Activated naive CD8-positive, alpha-beta T cell treated with anti-CD3 and anti-CD28 coated beads, Interleukin-2, amount 10 ng/mL, durations not matched to agents 7 days and 5 days (primary cell): Measurements from ENCODE around the gene CRTAC1. TPM values are rescaled to one million over a fixed set of nuclear protein-coding genes. Genes with fewer than 3 reads are reported as not detected.

Experiments used
- ATAC-seq: fragments of 150-1000 bp; cut with Tn5 transposase; one replicate; pipeline ENCODE4 v1.10.0; 2021; ENCODE audit warnings: low read depth, moderate library complexity
- POLR2A ChIA-PET: fragments of 350-600 bp; sonication (Branson Sonifier 250); formaldehyde crosslinking; loops from one replicate; lab custom pipeline; 2021; ENCODE audit warnings: antibody characterized with exemption; lab: Charles Lee
- DNase-seq: peaks from one replicate; pipeline ENCODE4 v3.0.0; 2021
- H3K27ac Mint-ChIP-seq: one replicate; pipeline ENCODE4 v1.8.0; 2022; ENCODE audit warnings: mild to moderate bottlenecking, mixed read lengths
- H3K27me3 Mint-ChIP-seq: one replicate; pipeline ENCODE4 v1.8.0; 2022; ENCODE audit warnings: mild to moderate bottlenecking, moderate library complexity, mixed read lengths
- H3K36me3 Mint-ChIP-seq: one replicate; pipeline ENCODE4 v1.8.0; 2021; ENCODE audit warnings: mild to moderate bottlenecking, mixed read lengths
- H3K4me1 Mint-ChIP-seq: one replicate; pipeline ENCODE4 v1.8.0; 2021; ENCODE audit warnings: mixed read lengths
- H3K4me3 Mint-ChIP-seq: one replicate; pipeline ENCODE4 v1.8.0; 2022; ENCODE audit warnings: mild to moderate bottlenecking, moderate library complexity, mixed read lengths
- H3K9me3 Mint-ChIP-seq: one replicate; pipeline ENCODE4 v1.8.0; 2021; ENCODE audit warnings: mixed read lengths
- total RNA-seq, 2 experiments: library from RNA; stranded (reverse); gene quantifications; one replicate each; pipeline ENCODE4 v1.2.3, GENCODE V29; 2021

Gene CRTAC1
- total RNA-seq, 2 experiments from 2014 or later: not detected

DNA sequence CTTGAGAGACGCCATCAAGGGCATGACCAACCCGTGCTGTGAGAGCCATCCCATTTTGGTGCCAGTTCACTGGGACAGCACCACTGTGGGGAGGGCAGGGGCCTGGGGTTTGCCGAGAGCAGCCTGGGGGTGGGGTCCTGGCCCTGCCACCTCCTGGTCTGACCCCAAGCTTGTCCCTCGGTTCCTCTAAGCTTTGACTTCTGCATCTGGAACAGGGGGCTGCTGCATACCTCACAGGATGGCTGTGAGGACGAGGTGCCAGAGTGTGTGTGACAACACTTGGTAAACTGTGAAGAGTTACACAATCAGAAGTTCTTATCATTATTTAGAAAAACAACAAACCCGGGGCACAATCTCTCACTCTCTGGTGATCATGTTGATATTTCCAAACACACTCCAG, 89.9 kb downstream of the CRTAC1 start:
- no peaks in the 10 kb centered on the region for H3K36me3 Mint-ChIP-seq
- no peak overlapping the region for H3K27ac Mint-ChIP-seq

DNA sequence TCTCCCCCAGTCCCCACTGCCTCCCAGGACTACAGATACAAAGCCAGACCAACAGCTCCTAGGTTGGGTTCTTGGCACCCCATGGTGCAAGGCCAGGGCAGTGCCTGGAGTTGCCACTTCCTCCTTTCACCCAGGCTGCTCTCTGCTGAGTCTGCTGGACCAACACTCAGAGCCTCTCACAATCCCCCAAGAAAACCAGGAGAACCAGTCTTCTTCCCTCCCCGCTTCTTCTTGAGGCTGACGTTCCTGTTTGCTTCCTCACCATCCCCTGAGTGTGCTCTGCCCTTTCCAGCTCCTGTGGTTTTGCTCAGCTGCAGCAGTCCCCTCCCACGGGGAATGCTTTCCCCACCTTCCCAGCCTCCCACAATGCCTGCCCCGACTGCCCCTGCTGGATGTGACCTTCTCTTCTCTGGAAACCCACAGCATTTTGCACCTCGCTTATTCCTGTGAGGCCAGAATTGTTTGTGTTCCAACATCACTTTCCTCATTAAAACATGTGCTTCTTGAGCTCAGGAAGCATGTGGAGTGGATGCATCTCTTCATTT, 90.9 kb downstream of the CRTAC1 start:
- POLR2A ChIA-PET: no interaction called here
- DNase-seq (no peak), ATAC-seq (no peak)
- H3K4me3 Mint-ChIP-seq: no peak overlapping the region
- H3K27ac Mint-ChIP-seq: no peak overlapping the region
- peaks cover 4% of the 10 kb centered on the region for H3K9me3 Mint-ChIP-seq
- H3K27me3 Mint-ChIP-seq: peaks cover 10% of the 10 kb centered on the region
- H3K36me3 Mint-ChIP-seq: no peaks in the 10 kb centered on the region
- H3K4me1 Mint-ChIP-seq: peaks cover 3% of the 10 kb centered on the region

More for the DNA sequence above, 89.9 kb downstream of the CRTAC1 start:
- H3K4me1 Mint-ChIP-seq: peaks cover 3% of the 10 kb centered on the region
- ATAC-seq (no peak), DNase-seq (no peak)
- H3K4me3 Mint-ChIP-seq: no peak overlapping the region
- H3K27me3 Mint-ChIP-seq: peaks cover 12% of the 10 kb centered on the region
- H3K9me3 Mint-ChIP-seq: peaks cover 8% of the 10 kb centered on the region
- POLR2A ChIA-PET: no interaction called here

DNA sequence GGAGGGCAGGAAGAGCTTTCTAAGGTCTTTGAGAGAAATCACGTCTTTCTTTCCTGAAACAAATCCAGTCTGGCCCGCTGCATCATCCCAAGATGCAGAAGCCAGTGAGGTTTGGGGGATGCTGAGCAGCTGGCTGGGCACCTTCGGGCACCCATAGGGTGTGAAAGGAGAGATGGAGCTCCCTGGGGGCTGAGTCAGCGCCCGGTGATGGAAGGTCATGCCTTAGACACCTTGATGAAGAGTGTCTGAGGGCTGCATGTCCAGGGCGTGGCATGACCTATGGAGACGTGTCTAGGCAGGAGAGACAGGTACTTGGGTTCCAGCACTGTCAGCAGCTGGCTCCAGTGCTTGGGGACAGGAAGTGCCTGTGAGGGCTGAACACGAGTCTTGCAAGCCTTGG, 92.5 kb downstream of the CRTAC1 start:
- no peak overlapping the region for H3K27ac Mint-ChIP-seq
- H3K36me3 Mint-ChIP-seq: no peaks in the 10 kb centered on the region
- no peak overlapping the region for H3K4me3 Mint-ChIP-seq
- H3K27me3 Mint-ChIP-seq: peaks cover 13% of the 10 kb centered on the region
- H3K9me3 Mint-ChIP-seq: peaks cover 1% of the 10 kb centered on the region
- peaks cover 3% of the 10 kb centered on the region for H3K4me1 Mint-ChIP-seq
- POLR2A ChIA-PET: no interaction called here
- no peak for DNase-seq
- ATAC-seq: no peak

DNA sequence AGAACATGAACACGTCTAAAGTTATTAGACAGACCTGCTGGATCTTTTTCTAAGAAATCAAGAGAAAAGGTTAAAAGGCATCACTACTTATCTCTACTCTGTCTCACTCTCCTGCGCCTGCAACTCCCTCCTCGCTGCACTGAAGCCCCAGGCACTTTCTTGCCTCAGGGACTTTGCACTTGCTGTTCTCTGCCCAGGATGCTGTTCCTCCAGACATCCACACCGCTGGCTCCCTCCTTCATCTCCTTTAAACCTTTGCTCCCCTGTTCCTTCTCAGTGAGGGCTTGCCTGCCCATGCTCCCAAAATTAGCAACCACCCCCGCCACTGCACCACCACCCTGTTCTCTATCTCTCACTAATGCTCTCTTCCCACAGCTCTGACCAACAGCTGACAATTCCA, 93.4 kb downstream of the CRTAC1 start:
- POLR2A ChIA-PET: no interaction called here
- Mint-ChIP-seq H3K27ac (no peak overlapping the region), H3K36me3 (no peaks in the 10 kb centered on the region), H3K27me3 (peaks cover 13% of the 10 kb centered on the region), H3K4me1 (peaks cover 3% of the 10 kb centered on the region), H3K4me3 (no peak overlapping the region), H3K9me3 (no peaks in the 10 kb centered on the region)
- DNase-seq (no peak), ATAC-seq (no peak)

GRCh38 chr10:97936126-97936525, 94.3 kb downstream of the CRTAC1 start:
- ATAC-seq: no peak
- no peak overlapping the region for H3K4me3 Mint-ChIP-seq

DNA sequence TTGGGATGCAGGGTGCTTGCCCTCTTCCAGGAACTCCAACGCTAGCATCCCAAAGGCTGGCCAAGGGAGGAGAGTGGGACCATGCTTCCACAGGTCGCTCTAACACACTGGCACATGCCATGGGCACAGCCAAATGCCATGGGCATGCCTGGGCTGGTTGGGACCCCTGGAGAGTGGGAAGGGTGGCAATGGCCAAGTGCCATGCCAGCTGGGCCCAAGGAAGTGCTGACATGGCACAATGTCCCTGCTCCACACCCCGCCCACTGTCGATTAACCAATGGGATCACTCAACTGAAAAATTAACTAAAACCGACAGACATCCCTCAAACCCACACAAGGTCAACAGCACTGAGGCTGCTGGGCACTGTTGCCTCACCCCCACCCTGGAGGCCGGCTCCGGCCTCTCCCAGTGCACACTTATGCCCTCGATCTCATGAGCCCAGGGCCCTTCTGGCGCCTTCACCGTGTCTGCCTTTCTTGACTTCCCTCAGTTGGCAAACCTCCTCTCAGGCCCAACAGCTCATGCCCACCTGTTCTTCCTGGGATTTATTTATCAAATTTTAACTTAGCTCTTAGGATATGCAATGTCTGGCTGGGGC, 97.4 kb downstream of the CRTAC1 start:
- Mint-ChIP-seq H3K27me3 (peaks cover 15% of the 10 kb centered on the region), H3K36me3 (no peaks in the 10 kb centered on the region), H3K9me3 (no peaks in the 10 kb centered on the region), H3K27ac (no peak overlapping the region), H3K4me1 (no peaks in the 10 kb centered on the region), H3K4me3 (no peak overlapping the region)
- DNase-seq (no peak), ATAC-seq (no peak)
- POLR2A ChIA-PET: no interaction called here

More at GRCh38 chr10:97936126-97936525, 94.3 kb downstream of the CRTAC1 start:
- Mint-ChIP-seq H3K36me3 (no peaks in the 10 kb centered on the region), H3K27me3 (peaks cover 11% of the 10 kb centered on the region), H3K9me3 (no peaks in the 10 kb centered on the region), H3K4me1 (peaks cover 2% of the 10 kb centered on the region), H3K27ac (no peak overlapping the region)
- no peak for DNase-seq
- POLR2A ChIA-PET: no interaction called here

GRCh38 chr10:97931041-97931440, 99.4 kb downstream of the CRTAC1 start:
- Mint-ChIP-seq H3K27ac (no peak overlapping the region), H3K4me1 (no peaks in the 10 kb centered on the region), H3K4me3 (no peak overlapping the region), H3K9me3 (no peaks in the 10 kb centered on the region), H3K27me3 (peaks cover 22% of the 10 kb centered on the region), H3K36me3 (no peaks in the 10 kb centered on the region)
- no peak for DNase-seq
- no peak for ATAC-seq
- POLR2A ChIA-PET: no interaction called here

DNA sequence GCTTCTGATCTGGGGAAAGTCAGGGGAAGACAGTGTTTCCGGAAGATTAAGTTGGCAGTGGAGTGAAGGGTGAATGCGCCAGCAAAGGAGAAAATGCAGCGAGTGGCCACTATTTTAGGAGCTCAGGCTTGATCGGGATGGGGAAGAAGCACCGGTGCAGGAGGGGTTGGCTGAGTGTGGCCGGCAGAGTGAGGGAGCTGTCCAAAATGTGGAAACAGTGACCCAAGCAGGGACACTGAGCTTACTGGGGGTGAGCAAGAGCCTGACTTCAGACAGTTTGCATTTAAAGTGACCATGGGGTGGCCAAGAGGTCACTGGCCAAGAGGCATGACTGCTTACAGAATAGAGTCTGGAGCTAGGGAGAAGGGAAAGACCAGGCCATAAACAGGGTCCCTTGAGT, 101.5 kb downstream of the CRTAC1 start:
- Mint-ChIP-seq H3K4me3 (no peak overlapping the region), H3K27ac (no peak overlapping the region), H3K36me3 (no peaks in the 10 kb centered on the region), H3K27me3 (peaks cover 28% of the 10 kb centered on the region), H3K9me3 (no peaks in the 10 kb centered on the region), H3K4me1 (no peaks in the 10 kb centered on the region)
- DNase-seq: no peak
- POLR2A ChIA-PET: no interaction called here
- no peak for ATAC-seq

- H3K27me3 Mint-ChIP-seq: peaks cover 25% of the 10 kb centered on the region
- H3K9me3 Mint-ChIP-seq: no peaks in the 10 kb centered on the region
- H3K36me3 Mint-ChIP-seq: no peaks in the 10 kb centered on the region
- DNase-seq (no peak), ATAC-seq (no peak)
- H3K27ac Mint-ChIP-seq: no peak overlapping the region
- no peak overlapping the region for H3K4me3 Mint-ChIP-seq
- no peaks in the 10 kb centered on the region for H3K4me1 Mint-ChIP-seq
- POLR2A ChIA-PET: no interaction called here
These were observed 102.8 kb downstream of the CRTAC1 start for GRCh38 chr10:97927622-97928021.

GRCh38 chr10:97926055-97926454, 104.4 kb downstream of the CRTAC1 start:
- DNase-seq (no peak), ATAC-seq (no peak)
- Mint-ChIP-seq H3K27me3 (peaks cover 25% of the 10 kb centered on the region), H3K36me3 (no peaks in the 10 kb centered on the region), H3K4me3 (no peak overlapping the region), H3K9me3 (no peaks in the 10 kb centered on the region), H3K27ac (no peak overlapping the region), H3K4me1 (no peaks in the 10 kb centered on the region)
- POLR2A ChIA-PET: no interaction called here

- POLR2A ChIA-PET: no interaction called here
- Mint-ChIP-seq H3K27ac (no peak overlapping the region), H3K4me3 (no peak overlapping the region), H3K9me3 (no peaks in the 10 kb centered on the region), H3K36me3 (no peaks in the 10 kb centered on the region), H3K4me1 (no peaks in the 10 kb centered on the region), H3K27me3 (peaks cover 25% of the 10 kb centered on the region)
- ATAC-seq (no peak), DNase-seq (no peak)
These were observed 105.0 kb downstream of the CRTAC1 start for GRCh38 chr10:97925308-97925938.

- Mint-ChIP-seq H3K4me3 (no peak overlapping the region), H3K27me3 (peaks cover 23% of the 10 kb centered on the region), H3K4me1 (no peaks in the 10 kb centered on the region), H3K9me3 (no peaks in the 10 kb centered on the region), H3K36me3 (no peaks in the 10 kb centered on the region), H3K27ac (no peak overlapping the region)
- ATAC-seq (no peak), DNase-seq (no peak)
- POLR2A ChIA-PET: no interaction called here
These were observed 105.7 kb downstream of the CRTAC1 start for GRCh38 chr10:97924678-97925077.

DNA sequence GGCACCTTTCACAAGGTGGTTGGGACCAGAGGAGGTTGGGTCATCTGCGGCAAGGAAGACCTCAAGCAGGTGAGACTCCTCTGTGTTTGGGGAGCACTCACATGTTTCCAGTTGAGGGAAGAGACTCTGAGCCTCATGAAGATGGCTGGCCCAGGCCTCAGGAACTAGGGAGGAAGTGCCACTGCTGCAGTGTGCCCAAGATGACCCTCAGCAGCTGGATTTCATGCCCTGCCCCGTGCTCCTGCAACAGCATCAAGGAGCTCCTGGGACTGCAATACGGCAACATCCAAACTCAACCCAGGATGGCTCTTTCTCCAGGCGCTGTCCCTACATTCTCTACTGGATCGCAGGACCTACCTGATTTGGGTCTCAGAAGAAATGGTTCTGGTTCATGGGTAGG, 106.9 kb downstream of the CRTAC1 start:
- ATAC-seq (no peak), DNase-seq (no peak)
- Mint-ChIP-seq H3K4me1 (peaks cover 2% of the 10 kb centered on the region), H3K9me3 (no peaks in the 10 kb centered on the region), H3K27me3 (peaks cover 14% of the 10 kb centered on the region), H3K36me3 (no peaks in the 10 kb centered on the region), H3K4me3 (no peak overlapping the region), H3K27ac (no peak overlapping the region)
- POLR2A ChIA-PET: no interaction called here

DNA sequence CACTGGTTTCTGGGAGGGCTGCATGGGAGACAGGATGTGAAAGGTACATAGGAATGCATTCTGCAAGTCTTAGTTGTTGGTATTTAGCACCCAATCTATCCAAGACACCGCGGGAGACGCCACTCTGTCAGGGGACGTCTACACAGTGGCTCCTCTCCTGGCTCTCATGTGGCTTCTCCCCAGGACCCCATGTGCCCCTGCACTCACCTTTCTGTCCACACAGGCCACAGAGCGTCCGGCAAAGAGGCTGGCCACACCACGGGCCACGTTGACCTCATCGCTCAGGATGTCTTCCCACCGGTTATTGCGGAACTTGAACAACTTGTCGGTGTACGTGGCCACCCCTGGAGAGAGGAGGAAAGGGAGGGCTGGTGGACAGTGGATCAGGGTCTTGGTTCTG, 107.4 kb downstream of the CRTAC1 start:
- Mint-ChIP-seq H3K36me3 (no peaks in the 10 kb centered on the region), H3K4me3 (no peak overlapping the region), H3K9me3 (no peaks in the 10 kb centered on the region), H3K27ac (no peak overlapping the region), H3K27me3 (peaks cover 14% of the 10 kb centered on the region), H3K4me1 (peaks cover 2% of the 10 kb centered on the region)
- DNase-seq (no peak), ATAC-seq (no peak)
- POLR2A ChIA-PET: no interaction called here
